ENCODE results near the gene LRMDA.

Gene LRMDA

GRCh38 chr10:75541411-75541810 lies 110.0 kb downstream of the LRMDA start:
- DNase-seq (ENCODE audit: low read depth, low spot score): no peak

- DNase-seq (ENCODE audit: low read depth, low spot score): no peak
Measured at GRCh38 chr10:75542084-75542483, 110.7 kb downstream of the LRMDA start.

- no peak for DNase-seq (ENCODE audit: low read depth, low spot score)
Measured at GRCh38 chr10:75542906-75543305, 111.5 kb downstream of the LRMDA start.

GRCh38 chr10:75544386-75544785 lies 113.0 kb downstream of the LRMDA start:
- DNase-seq (ENCODE audit: low read depth, low spot score): no peak

- no peak for DNase-seq (ENCODE audit: low read depth, low spot score)
Measured at GRCh38 chr10:75544993-75545706, 113.7 kb downstream of the LRMDA start.

GRCh38 chr10:75546004-75546403 lies 114.6 kb downstream of the LRMDA start:
- no peak for DNase-seq (ENCODE audit: low read depth, low spot score)

GRCh38 chr10:75547391-75548298 lies 116.2 kb downstream of the LRMDA start:
- DNase-seq (ENCODE audit: low read depth, low spot score): no peak

GRCh38 chr10:75548356-75548755 lies 116.9 kb downstream of the LRMDA start:
- DNase-seq (ENCODE audit: low read depth, low spot score): no peak

GRCh38 chr10:75550191-75550590 lies 118.8 kb downstream of the LRMDA start:
- DNase-seq (ENCODE audit: low read depth, low spot score): no peak

- DNase-seq (ENCODE audit: low read depth, low spot score): no peak
Measured at GRCh38 chr10:75552171-75552570, 120.7 kb downstream of the LRMDA start.

GRCh38 chr10:75553550-75553949 lies 122.1 kb downstream of the LRMDA start:
- DNase-seq (ENCODE audit: low read depth, low spot score): no peak

GRCh38 chr10:75555323-75555722 lies 123.9 kb downstream of the LRMDA start:
- no peak for DNase-seq (ENCODE audit: low read depth, low spot score)

- DNase-seq (ENCODE audit: low read depth, low spot score): no peak
Measured at GRCh38 chr10:75556320-75556719, 124.9 kb downstream of the LRMDA start.

- no peak for DNase-seq (ENCODE audit: low read depth, low spot score)
Measured at GRCh38 chr10:75565286-75566251, 134.1 kb downstream of the LRMDA start.

GRCh38 chr10:75568450-75569130 lies 137.2 kb downstream of the LRMDA start:
- no peak for DNase-seq (ENCODE audit: low read depth, low spot score)

- DNase-seq (ENCODE audit: low read depth, low spot score): no peak
Measured at GRCh38 chr10:75569506-75569905, 138.1 kb downstream of the LRMDA start.

GRCh38 chr10:75572478-75572877 lies 141.1 kb downstream of the LRMDA start:
- no peak for DNase-seq (ENCODE audit: low read depth, low spot score)

- DNase-seq (ENCODE audit: low read depth, low spot score): no peak
Measured at GRCh38 chr10:75575940-75576339, 144.5 kb downstream of the LRMDA start.

- DNase-seq (ENCODE audit: low read depth, low spot score): no peak
Measured at GRCh38 chr10:75582102-75582501, 150.7 kb downstream of the LRMDA start.

- no peak for DNase-seq (ENCODE audit: low read depth, low spot score)
Measured at GRCh38 chr10:75585294-75585693, 153.9 kb downstream of the LRMDA start.

GRCh38 chr10:75586814-75587213 lies 155.4 kb downstream of the LRMDA start:
- DNase-seq (ENCODE audit: low read depth, low spot score): no peak

All from activated naive CD8-positive, alpha-beta T cell treated with anti-CD3 and anti-CD28 coated beads, Interleukin-2, amount 50 U/mL, for 16 hours (primary cell).